Measurements from ENCODE around the gene TRPC4AP.
"Not testable (repeated sequence)": the region's sequence is repeated elsewhere in the genome, so short reads cannot be mapped to it uniquely, and the experiment has no call there.

The TRPC4AP gene

DNA sequence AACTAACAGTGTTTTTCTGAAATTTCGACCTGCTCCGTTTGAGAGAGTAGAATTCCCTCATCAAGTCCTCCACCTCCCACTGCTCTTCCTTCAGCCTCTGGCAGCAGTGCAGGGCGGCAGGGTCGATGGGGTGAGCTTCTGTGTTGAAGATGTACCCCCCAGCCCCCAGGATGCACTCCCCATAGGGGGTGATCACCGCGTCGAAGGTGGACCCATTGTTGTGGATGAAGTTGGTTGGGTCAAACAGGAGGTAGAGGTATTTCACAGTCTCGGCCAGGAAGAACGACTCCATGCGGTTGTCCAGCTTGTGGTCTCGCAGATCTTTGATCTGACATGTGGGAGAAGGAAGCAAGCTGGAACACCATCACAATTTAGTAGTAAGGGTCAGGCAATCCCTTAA is 23.0 kb upstream of the TRPC4AP start:
- no peak for TF ChIP-seq RARB (CRISPR knock-in tag; IDR thresholded peaks at IDR 0.05)
- TF ChIP-seq OSR1 (CRISPR knock-in tag; IDR thresholded peaks at IDR 0.05): no peak
- no peak for TF ChIP-seq ZNF565 (CRISPR knock-in tag; conservative IDR thresholded peaks at IDR 0.05; ENCODE audit: low read depth)
- TF ChIP-seq, protein P1, sequence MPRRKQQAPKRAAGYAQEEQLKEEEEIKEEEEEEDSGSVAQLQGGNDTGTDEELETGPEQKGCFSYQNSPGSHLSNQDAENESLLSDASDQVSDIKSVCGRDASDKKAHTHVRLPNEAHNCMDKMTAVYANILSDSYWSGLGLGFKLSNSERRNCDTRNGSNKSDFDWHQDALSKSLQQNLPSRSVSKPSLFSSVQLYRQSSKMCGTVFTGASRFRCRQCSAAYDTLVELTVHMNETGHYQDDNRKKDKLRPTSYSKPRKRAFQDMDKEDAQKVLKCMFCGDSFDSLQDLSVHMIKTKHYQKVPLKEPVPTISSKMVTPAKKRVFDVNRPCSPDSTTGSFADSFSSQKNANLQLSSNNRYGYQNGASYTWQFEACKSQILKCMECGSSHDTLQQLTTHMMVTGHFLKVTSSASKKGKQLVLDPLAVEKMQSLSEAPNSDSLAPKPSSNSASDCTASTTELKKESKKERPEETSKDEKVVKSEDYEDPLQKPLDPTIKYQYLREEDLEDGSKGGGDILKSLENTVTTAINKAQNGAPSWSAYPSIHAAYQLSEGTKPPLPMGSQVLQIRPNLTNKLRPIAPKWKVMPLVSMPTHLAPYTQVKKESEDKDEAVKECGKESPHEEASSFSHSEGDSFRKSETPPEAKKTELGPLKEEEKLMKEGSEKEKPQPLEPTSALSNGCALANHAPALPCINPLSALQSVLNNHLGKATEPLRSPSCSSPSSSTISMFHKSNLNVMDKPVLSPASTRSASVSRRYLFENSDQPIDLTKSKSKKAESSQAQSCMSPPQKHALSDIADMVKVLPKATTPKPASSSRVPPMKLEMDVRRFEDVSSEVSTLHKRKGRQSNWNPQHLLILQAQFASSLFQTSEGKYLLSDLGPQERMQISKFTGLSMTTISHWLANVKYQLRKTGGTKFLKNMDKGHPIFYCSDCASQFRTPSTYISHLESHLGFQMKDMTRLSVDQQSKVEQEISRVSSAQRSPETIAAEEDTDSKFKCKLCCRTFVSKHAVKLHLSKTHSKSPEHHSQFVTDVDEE (CRISPR knock-in tag; IDR thresholded peaks at IDR 0.05): no peak
- no peak for TF ChIP-seq SNAI2 (CRISPR knock-in tag; IDR thresholded peaks at IDR 0.05)
- TF ChIP-seq, protein P2, sequence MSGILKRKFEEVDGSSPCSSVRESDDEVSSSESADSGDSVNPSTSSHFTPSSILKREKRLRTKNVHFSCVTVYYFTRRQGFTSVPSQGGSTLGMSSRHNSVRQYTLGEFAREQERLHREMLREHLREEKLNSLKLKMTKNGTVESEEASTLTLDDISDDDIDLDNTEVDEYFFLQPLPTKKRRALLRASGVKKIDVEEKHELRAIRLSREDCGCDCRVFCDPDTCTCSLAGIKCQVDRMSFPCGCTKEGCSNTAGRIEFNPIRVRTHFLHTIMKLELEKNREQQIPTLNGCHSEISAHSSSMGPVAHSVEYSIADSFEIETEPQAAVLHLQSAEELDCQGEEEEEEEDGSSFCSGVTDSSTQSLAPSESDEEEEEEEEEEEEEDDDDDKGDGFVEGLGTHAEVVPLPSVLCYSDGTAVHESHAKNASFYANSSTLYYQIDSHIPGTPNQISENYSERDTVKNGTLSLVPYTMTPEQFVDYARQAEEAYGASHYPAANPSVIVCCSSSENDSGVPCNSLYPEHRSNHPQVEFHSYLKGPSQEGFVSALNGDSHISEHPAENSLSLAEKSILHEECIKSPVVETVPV (CRISPR knock-in tag; IDR thresholded peaks at IDR 0.05): no peak
- TF ChIP-seq ZNF70 (CRISPR knock-in tag; IDR thresholded peaks at IDR 0.05): no peak
- no peak for TF ChIP-seq TOX (CRISPR knock-in tag; IDR thresholded peaks at IDR 0.05; ENCODE audit: borderline replicate concordance)
- TF ChIP-seq ZC3H10 (CRISPR knock-in tag; IDR thresholded peaks at IDR 0.05): no peak
- no peak for TF ChIP-seq GLIS3 (CRISPR knock-in tag; IDR thresholded peaks at IDR 0.05)
- TF ChIP-seq ZFP30 (CRISPR knock-in tag; IDR thresholded peaks at IDR 0.05): no peak
- TF ChIP-seq ZFP3 (CRISPR knock-in tag; IDR thresholded peaks at IDR 0.05): no peak
- TF ChIP-seq TCF4 (CRISPR knock-in tag; IDR thresholded peaks at IDR 0.05; ENCODE audit: borderline replicate concordance): no peak
- TF ChIP-seq PPARA (CRISPR knock-in tag; IDR thresholded peaks at IDR 0.05; ENCODE audit: borderline replicate concordance): no peak
- no peak for TF ChIP-seq BACH2 (CRISPR knock-in tag; IDR thresholded peaks at IDR 0.05; ENCODE audit: borderline replicate concordance)
- no peak for TF ChIP-seq ESRRG (CRISPR knock-in tag; IDR thresholded peaks at IDR 0.05)
- no peak for TF ChIP-seq CSDC2 (CRISPR knock-in tag; IDR thresholded peaks at IDR 0.05)
- ATAC-seq: no peak

DNA sequence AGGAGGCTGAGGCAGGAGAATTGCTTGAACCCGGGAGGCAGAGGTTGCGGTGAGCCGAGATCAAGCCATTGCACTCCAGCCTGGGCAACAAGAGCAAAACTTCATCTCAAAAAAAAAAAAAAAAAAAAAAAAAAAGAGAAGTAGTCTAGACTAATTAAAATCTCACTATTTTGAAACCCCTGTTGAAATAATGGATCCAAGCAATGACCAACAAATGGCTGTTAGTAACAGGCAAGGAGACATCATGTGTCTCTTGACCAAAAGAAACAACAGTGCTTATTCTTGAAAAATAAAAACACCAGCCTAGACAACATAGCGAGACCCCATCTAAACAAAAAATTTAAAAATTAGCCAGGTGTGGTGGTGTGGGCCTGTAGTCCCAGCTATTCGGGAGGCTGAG is 19.7 kb upstream of the TRPC4AP start:
- not testable (repeated sequence) for ATAC-seq

DNA sequence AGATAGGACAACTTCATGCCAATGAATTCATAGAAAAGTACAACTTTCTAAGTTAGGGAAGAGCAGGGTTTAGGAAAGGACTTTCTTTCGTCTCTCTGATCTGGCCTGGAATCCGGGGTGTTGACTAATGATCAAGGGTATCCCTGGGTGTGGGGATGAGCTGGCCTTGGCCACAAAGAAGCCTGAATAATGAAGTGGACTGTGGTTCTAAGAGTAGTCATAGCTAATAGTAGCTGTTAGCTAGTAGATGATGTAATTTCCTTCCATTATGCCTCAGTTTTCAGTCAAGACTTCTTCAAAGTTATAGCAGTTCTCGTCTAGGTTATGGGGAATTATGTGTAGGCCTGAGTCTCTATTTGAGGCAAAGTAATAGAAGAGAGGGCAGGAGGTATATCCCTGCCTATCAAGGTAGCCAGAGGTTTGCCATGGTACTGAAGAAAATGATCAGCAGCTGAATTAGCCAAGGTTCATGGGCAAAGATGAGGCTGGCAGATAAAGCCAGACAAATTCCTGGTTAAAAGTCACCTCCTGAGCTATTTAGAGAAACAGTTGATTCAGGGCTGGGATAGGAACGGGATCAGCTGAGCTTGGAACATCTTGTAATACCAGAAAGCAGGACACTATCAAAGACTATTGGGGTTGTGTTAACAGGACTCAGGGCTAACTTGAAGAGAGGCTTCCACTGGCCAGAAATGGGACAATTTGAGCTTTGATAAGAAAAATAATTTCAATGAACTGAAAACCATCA is 18.7 kb upstream of the TRPC4AP start:
- peak; percentile 53; the same call in 2 of the 3 replicates for ATAC-seq
- TF ChIP-seq ESRRG (CRISPR knock-in tag; IDR thresholded peaks at IDR 0.05) (no peak), SNAI2 (CRISPR knock-in tag; IDR thresholded peaks at IDR 0.05) (no peak), ZNF565 (CRISPR knock-in tag; conservative IDR thresholded peaks at IDR 0.05; ENCODE audit: low read depth) (no peak), RARB (CRISPR knock-in tag; IDR thresholded peaks at IDR 0.05) (no peak), ZNF8 (CRISPR knock-in tag; IDR thresholded peaks at IDR 0.05) (no peak), OSR1 (CRISPR knock-in tag; IDR thresholded peaks at IDR 0.05) (no peak), ISL1 (CRISPR knock-in tag; IDR thresholded peaks at IDR 0.05) (no peak), ARNTL (CRISPR knock-in tag; IDR thresholded peaks at IDR 0.05; ENCODE audit: borderline replicate concordance, low read depth) (no peak), BACH2 (CRISPR knock-in tag; IDR thresholded peaks at IDR 0.05; ENCODE audit: borderline replicate concordance) (no peak)
- TF ChIP-seq, protein P3, sequence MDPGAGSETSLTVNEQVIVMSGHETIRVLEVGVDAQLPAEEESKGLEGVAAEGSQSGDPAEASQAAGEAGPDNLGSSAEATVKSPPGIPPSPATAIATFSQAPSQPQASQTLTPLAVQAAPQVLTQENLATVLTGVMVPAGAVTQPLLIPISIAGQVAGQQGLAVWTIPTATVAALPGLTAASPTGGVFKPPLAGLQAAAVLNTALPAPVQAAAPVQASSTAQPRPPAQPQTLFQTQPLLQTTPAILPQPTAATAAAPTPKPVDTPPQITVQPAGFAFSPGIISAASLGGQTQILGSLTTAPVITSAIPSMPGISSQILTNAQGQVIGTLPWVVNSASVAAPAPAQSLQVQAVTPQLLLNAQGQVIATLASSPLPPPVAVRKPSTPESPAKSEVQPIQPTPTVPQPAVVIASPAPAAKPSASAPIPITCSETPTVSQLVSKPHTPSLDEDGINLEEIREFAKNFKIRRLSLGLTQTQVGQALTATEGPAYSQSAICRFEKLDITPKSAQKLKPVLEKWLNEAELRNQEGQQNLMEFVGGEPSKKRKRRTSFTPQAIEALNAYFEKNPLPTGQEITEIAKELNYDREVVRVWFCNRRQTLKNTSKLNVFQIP (CRISPR knock-in tag; IDR thresholded peaks at IDR 0.05; ENCODE audit: borderline replicate concordance, low read depth): no peak
- TF ChIP-seq, protein P1 (CRISPR knock-in tag; IDR thresholded peaks at IDR 0.05): no peak
- TF ChIP-seq, protein P4, sequence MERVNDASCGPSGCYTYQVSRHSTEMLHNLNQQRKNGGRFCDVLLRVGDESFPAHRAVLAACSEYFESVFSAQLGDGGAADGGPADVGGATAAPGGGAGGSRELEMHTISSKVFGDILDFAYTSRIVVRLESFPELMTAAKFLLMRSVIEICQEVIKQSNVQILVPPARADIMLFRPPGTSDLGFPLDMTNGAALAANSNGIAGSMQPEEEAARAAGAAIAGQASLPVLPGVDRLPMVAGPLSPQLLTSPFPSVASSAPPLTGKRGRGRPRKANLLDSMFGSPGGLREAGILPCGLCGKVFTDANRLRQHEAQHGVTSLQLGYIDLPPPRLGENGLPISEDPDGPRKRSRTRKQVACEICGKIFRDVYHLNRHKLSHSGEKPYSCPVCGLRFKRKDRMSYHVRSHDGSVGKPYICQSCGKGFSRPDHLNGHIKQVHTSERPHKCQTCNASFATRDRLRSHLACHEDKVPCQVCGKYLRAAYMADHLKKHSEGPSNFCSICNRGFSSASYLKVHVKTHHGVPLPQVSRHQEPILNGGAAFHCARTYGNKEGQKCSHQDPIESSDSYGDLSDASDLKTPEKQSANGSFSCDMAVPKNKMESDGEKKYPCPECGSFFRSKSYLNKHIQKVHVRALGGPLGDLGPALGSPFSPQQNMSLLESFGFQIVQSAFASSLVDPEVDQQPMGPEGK (CRISPR knock-in tag; IDR thresholded peaks at IDR 0.05; ENCODE audit: borderline replicate concordance): no peak
